PFSK-1 (cell line): ENCODE data around the gene CD82.

Source experiments
- POLR2AphosphoS5 ChIP-seq: IDR thresholded peaks from 2 replicates; pipeline ENCODE4 v1.6.1; 2012; ENCODE audit warnings: low read depth, mild to moderate bottlenecking, control low read depth, low read length, moderate library complexity
- TF ChIP-seq, protein P1 (sequence below), 2 experiments: IDR thresholded peaks; 2 replicates each; pipeline versions ENCODE4 v1.6.1 to v1.8.0; 2011 to 2012; ENCODE audit warnings: low read depth in 2 of 2, low read length in 2 of 2, control low read depth in 1 of 2, inconsistent platforms in 1 of 2, mild to moderate bottlenecking in 1 of 2, moderate library complexity in 1 of 2; ENCODE audit not compliant: insufficient read depth in 1 of 2

DNA sequence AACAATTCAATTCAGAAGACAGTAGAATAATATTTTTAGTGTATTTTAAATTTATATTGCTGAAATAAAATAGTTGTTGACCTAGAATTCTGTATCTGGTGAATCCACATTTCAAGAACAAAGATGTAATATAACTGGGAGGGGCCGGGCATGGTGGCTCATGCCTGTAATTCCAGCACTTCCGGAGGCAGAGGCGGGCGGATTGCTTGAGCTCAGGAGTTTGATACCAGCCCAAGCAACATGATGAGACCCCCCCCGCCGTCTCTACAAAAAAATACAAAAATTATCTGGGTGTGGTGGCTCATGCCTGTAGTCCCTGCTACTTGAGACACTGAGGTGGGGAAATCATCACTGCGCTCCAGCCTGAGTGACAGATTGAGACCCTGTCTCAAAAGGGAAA lies 72.6 kb downstream of the CD82 start:
- TF ChIP-seq, protein P1, sequence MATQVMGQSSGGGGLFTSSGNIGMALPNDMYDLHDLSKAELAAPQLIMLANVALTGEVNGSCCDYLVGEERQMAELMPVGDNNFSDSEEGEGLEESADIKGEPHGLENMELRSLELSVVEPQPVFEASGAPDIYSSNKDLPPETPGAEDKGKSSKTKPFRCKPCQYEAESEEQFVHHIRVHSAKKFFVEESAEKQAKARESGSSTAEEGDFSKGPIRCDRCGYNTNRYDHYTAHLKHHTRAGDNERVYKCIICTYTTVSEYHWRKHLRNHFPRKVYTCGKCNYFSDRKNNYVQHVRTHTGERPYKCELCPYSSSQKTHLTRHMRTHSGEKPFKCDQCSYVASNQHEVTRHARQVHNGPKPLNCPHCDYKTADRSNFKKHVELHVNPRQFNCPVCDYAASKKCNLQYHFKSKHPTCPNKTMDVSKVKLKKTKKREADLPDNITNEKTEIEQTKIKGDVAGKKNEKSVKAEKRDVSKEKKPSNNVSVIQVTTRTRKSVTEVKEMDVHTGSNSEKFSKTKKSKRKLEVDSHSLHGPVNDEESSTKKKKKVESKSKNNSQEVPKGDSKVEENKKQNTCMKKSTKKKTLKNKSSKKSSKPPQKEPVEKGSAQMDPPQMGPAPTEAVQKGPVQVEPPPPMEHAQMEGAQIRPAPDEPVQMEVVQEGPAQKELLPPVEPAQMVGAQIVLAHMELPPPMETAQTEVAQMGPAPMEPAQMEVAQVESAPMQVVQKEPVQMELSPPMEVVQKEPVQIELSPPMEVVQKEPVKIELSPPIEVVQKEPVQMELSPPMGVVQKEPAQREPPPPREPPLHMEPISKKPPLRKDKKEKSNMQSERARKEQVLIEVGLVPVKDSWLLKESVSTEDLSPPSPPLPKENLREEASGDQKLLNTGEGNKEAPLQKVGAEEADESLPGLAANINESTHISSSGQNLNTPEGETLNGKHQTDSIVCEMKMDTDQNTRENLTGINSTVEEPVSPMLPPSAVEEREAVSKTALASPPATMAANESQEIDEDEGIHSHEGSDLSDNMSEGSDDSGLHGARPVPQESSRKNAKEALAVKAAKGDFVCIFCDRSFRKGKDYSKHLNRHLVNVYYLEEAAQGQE (IDR thresholded peaks at IDR 0.05; ENCODE audit: insufficient read depth in 1 of 2, low read depth in 2 of 2, low read length in 2 of 2) = no peak
- no peak for TF ChIP-seq POLR2AphosphoS5
